Cerebellar nuclear complex (tissue), 1 donor: ENCODE results near the gene ECSIT.
"Not testable (repeated sequence)": the region's sequence is repeated elsewhere in the genome, so short reads cannot be mapped to it uniquely, and the experiment has no call there.

Experiments used
- DNase-seq, 2 experiments: peaks; one replicate each; lab custom pipeline; 2025; lab: John Stamatoyannopoulos, UW

ECSIT gene

DNA sequence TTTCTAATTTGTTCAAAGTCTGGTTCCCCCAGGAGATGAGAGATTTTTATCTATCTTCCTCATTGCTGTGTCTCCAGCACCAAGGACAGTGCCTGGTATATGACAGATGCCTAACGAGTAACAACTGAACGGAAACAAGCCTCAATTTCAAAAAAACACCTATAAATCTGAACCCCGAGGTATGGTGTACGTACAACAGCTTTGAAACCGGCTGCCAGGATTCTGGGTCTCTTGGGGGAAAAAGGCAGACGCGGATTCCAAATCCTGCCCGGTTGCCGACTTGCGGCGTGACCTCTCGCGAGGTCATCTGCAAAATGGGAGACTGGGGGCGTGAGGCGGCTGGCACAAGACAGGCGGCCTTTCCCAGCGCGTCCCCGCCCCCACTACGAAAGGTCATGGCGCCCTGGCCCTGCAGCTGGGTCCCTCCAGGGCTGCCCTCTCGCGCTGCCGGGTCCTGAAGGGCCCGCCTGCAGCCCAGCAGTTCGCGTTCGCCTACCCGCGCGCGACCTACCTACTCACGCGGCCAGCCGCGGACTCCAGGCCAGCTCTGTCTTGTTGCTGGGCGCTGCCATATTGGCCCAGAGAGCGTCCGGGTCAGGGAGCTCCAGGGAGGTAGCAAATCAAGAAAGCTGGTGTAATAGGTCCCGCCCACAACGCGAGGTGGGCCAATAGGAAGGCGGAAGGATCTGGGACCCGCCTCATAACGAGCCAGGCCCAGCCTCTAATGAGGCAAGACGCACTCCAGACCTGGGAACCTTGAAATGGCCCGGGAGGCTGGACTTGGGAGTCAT, at the start of gene ECSIT:
Gene ECSIT, minus strand, starts transcription at position 584 of the 791 bp plus-strand sequence. CDS start 9,964 bp downstream, outside the sequence.
- peak; percentile 95 for DNase-seq

GRCh38 chr19:11577451-11578257, 48.7 kb upstream of the ECSIT start, which contains the start of gene ACP5:
TSS of gene ACP5 (minus strand) at chr19:11577645. CDS start at chr19:11577317, 328 bp downstream.
- DNase-seq, result no peak

GRCh38 chr19:11576227-11576626, 47.3 kb upstream of the ECSIT start:
- DNase-seq, result no peak

GRCh38 chr19:11574689-11575088, 45.8 kb upstream of the ECSIT start:
- DNase-seq, result no peak

- DNase-seq, result not testable (repeated sequence)
Measured at GRCh38 chr19:11573763-11574162, 44.8 kb upstream of the ECSIT start.

GRCh38 chr19:11573354-11573753, 44.4 kb upstream of the ECSIT start:
- not testable (repeated sequence) for DNase-seq

GRCh38 chr19:11570039-11570462, 41.1 kb upstream of the ECSIT start:
- no peak for DNase-seq

- no peak for DNase-seq
Measured at GRCh38 chr19:11566164-11566563, 37.2 kb upstream of the ECSIT start.

- not testable (repeated sequence) for DNase-seq
Measured at GRCh38 chr19:11565649-11565980, 36.7 kb upstream of the ECSIT start.

DNA sequence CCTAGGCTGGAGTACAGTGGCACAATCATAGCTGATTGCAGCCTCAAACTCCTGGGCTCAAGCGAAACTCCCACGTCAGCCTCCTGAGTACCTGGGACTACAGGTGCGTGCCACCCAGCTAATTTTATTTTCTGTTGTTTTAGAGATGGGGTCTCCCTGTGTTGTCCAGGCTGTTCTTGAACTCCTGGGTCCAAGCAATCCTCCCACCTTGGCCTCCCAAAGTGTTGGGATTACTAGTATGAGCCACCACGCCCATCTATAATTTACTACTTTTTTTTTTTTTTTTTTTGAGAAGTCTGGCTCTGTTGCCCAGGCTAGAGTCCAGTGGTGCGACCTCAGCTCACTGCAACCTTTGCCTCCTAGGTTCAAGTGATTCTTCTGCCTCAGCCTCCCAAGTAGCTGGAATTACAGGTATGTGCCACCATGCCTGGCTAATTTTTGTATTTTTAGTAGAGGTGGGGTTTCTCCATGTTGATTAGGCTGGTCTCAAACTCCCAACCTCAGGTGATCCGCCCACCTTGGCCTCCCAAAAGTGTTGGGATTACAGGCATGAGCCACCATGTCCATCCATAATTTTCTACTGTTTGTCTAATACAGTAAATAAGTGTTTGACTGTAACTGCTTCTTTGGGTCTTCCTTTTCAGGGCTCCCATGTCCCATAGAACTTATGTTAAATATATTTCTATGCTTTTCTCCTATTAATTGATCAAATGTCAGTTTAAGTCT, 35.3 kb upstream of the ECSIT start:
- DNase-seq, result not testable (repeated sequence)

GRCh38 chr19:11563532-11563931, 34.6 kb upstream of the ECSIT start:
- DNase-seq, result no peak

- peak in 1 of 2 experiments; percentile 9 for DNase-seq
Measured at GRCh38 chr19:11560404-11561051, 31.6 kb upstream of the ECSIT start.

- peak; percentile 83 to 98 for DNase-seq
Measured at GRCh38 chr19:11558881-11559828, 30.2 kb upstream of the ECSIT start, which contains the start of gene ELOF1. TSS of gene ELOF1 (minus strand) at chr19:11559230. CDS start at chr19:11554347, 4,883 bp downstream.

GRCh38 chr19:11556634-11557420, 27.9 kb upstream of the ECSIT start:
- no peak for DNase-seq

- DNase-seq, result no peak
Measured at GRCh38 chr19:11555246-11555645, 26.3 kb upstream of the ECSIT start.

- no peak for DNase-seq
Measured at GRCh38 chr19:11554160-11554559, 25.2 kb upstream of the ECSIT start.

DNA sequence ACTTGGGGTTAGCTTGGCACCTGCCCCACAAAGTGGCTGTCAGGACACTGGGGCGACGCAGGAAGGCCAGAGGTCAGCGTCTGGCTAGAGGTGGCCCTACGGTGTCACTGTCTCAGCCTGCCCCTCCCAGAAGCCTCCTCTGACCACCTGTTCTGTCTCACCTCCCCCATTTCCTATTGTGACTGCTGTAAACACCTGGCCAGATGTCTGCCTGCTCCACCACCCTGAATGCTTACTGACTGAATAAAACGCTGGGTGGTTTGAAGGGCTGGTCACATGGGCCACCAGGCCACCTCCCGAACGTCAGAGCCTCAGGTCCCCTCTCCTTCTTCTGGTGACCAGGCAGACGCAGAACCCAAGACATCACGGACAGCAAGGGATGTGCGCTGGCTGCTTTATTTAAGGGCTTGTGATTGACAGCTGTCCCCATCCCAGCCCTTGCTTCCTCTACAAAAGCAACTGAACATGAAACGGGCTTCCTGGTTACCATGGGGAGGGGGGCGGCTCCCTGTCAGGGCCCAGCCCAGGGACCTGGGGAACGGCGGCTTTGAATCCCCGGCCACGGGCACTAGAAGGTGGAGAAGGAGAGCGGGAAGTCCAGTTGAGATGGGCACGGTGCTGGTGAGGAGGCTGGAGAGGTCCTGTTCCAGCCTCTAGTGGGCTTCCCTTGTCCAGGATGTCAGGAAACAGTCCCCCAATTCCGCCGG, 23.9 kb upstream of the ECSIT start:
- DNase-seq, result no peak

GRCh38 chr19:11551603-11552235, 22.8 kb upstream of the ECSIT start:
- no peak for DNase-seq

DNA sequence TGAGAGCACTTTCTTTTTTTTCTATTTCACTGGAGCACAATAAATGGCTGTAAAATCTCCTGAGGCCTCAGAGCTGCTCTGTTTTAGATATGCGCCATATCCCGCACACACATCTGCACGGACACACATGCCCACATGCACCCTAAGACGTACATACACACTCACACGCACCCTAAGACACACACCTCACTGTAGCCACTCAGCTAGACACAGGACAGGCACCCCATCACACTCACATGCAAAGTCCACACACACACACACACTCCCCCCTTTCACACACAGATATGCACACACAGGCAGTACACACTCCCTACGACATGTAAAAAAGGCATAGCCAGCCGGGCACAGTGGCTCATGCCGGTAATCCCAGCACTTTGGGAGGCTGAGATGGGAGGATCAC, 21.3 kb upstream of the ECSIT start:
- DNase-seq, result no peak
